SK-N-MC (cell line): Measurements from ENCODE around the gene CYB5B.

Experiments used
- EZH2 ChIP-seq: fragments of 200-600 bp; sonication (generic); IDR thresholded peaks from one replicate; pipeline ENCODE4 v1.6.1; 2017; ENCODE audit warnings: antibody characterized with exemption
- POLR2AphosphoS5 ChIP-seq: IDR thresholded peaks from 2 replicates; pipeline ENCODE4 v1.6.1; 2012; ENCODE audit warnings: mild to moderate bottlenecking, low read depth, low read length, borderline replicate concordance

GRCh38 chr16:69405326-69405725, 19.1 kb upstream of the CYB5B start:
- no peak for TF ChIP-seq EZH2
- TF ChIP-seq POLR2AphosphoS5, result no peak
